ENCODE results near the gene RFC4. TPM values are rescaled to one million over a fixed set of nuclear protein-coding genes. Genes with fewer than 3 reads are reported as not detected.

The RFC4 gene
- total RNA-seq, 1 donor from 2014 or later = 36.3 TPM

DNA sequence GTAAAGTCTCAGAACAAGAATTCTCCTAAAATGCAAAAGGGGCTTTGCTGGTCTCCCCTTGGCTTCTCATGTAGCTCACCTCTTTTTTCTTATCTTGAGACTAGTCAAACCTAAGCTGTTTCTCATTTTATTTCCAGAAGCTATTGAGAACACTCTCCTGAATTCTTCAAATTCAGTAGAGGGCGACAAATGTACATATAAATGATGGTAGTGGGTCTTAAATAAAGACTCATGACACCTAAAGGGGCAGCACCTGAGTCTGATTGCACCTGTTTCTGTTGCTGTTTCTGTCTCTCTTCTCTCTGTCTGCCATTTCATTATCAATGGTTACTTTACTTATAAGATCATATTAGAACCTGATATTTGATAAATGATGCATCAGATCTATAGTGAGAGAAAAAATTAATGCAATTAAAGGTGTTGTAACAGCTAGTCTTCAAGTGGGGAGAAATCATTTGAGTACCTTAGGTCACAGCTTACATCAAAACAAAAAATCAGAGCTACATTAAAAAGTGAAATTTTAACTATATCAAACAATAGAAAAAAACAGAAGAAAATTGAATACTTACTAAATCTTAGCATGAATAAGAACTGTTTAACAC is 43.2 kb upstream of the RFC4 start:
- no peak overlapping the region for H3K4me3 Mint-ChIP-seq (ENCODE audit: unreplicated experiment)
- no peak for DNase-seq
- H3K27me3 Mint-ChIP-seq (ENCODE audit: unreplicated experiment) = no peaks in the 10 kb centered on the region
- H3K36me3 Mint-ChIP-seq (ENCODE audit: unreplicated experiment) = no peaks in the 10 kb centered on the region
- H3K27ac Mint-ChIP-seq (ENCODE audit: unreplicated experiment) = no peak overlapping the region
- TF ChIP-seq, protein P1, sequence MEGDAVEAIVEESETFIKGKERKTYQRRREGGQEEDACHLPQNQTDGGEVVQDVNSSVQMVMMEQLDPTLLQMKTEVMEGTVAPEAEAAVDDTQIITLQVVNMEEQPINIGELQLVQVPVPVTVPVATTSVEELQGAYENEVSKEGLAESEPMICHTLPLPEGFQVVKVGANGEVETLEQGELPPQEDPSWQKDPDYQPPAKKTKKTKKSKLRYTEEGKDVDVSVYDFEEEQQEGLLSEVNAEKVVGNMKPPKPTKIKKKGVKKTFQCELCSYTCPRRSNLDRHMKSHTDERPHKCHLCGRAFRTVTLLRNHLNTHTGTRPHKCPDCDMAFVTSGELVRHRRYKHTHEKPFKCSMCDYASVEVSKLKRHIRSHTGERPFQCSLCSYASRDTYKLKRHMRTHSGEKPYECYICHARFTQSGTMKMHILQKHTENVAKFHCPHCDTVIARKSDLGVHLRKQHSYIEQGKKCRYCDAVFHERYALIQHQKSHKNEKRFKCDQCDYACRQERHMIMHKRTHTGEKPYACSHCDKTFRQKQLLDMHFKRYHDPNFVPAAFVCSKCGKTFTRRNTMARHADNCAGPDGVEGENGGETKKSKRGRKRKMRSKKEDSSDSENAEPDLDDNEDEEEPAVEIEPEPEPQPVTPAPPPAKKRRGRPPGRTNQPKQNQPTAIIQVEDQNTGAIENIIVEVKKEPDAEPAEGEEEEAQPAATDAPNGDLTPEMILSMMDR (IDR thresholded peaks at IDR 0.05; ENCODE audit: partially characterized antibody, unreplicated experiment) = no peak
- H3K9me3 Mint-ChIP-seq (ENCODE audit: unreplicated experiment) = peaks cover 1% of the 10 kb centered on the region
- peaks cover 2% of the 10 kb centered on the region for H3K4me1 Mint-ChIP-seq (ENCODE audit: low read depth, unreplicated experiment)

DNA sequence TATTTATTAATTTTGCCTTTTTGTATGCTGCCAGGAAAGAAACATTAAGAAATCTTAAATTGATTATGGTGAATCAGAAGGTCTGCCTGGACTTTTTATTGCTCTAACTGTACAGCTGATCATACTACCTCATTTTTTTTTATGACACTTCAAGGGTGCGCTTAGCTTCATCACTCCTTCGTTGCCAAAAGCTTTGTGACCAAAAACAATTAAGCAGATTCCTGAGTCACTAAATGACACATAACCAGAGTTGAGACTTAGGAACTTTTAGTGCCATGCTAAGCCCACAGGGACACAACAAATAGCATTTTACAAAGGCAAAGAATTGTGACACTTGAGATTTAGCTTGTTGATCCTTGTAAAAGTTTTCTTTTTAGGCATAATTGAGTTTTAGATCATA is 41.2 kb upstream of the RFC4 start:
- H3K27ac Mint-ChIP-seq (ENCODE audit: unreplicated experiment) = no peak overlapping the region
- H3K27me3 Mint-ChIP-seq (ENCODE audit: unreplicated experiment) = no peaks in the 10 kb centered on the region
- TF ChIP-seq, protein P1 (IDR thresholded peaks at IDR 0.05; ENCODE audit: partially characterized antibody, unreplicated experiment) = no peak
- H3K4me3 Mint-ChIP-seq (ENCODE audit: unreplicated experiment) = no peak overlapping the region
- peaks cover 2% of the 10 kb centered on the region for H3K4me1 Mint-ChIP-seq (ENCODE audit: low read depth, unreplicated experiment)
- peaks cover 3% of the 10 kb centered on the region for H3K9me3 Mint-ChIP-seq (ENCODE audit: unreplicated experiment)
- H3K36me3 Mint-ChIP-seq (ENCODE audit: unreplicated experiment) = no peaks in the 10 kb centered on the region
- DNase-seq = no peak

DNA sequence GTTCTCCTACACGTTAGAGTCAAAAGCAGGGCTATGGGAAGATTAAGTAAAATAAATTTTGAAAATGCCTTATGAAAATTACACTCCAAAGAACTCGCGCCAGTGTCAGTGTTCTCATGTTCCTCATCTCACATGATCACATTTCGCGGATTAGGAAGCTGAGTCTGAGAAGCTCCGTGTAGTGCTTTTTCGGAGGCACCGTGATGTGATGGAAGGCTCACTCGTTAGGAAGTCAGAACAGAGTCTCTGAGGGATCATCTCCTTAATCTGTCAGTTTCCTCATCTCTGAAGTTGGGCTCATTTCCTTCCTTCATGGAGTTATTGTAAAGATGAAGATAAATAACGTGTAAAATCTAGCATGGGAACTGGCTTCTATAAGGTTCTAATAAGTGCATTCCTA is 39.5 kb upstream of the RFC4 start:
- H3K4me1 Mint-ChIP-seq (ENCODE audit: low read depth, unreplicated experiment) = peaks cover 2% of the 10 kb centered on the region
- no peak overlapping the region for H3K27ac Mint-ChIP-seq (ENCODE audit: unreplicated experiment)
- H3K27me3 Mint-ChIP-seq (ENCODE audit: unreplicated experiment) = no peaks in the 10 kb centered on the region
- no peak overlapping the region for H3K4me3 Mint-ChIP-seq (ENCODE audit: unreplicated experiment)
- peaks cover 4% of the 10 kb centered on the region for H3K9me3 Mint-ChIP-seq (ENCODE audit: unreplicated experiment)
- DNase-seq = no peak
- TF ChIP-seq, protein P1 (IDR thresholded peaks at IDR 0.05; ENCODE audit: partially characterized antibody, unreplicated experiment) = no peak
- no peaks in the 10 kb centered on the region for H3K36me3 Mint-ChIP-seq (ENCODE audit: unreplicated experiment)

DNA sequence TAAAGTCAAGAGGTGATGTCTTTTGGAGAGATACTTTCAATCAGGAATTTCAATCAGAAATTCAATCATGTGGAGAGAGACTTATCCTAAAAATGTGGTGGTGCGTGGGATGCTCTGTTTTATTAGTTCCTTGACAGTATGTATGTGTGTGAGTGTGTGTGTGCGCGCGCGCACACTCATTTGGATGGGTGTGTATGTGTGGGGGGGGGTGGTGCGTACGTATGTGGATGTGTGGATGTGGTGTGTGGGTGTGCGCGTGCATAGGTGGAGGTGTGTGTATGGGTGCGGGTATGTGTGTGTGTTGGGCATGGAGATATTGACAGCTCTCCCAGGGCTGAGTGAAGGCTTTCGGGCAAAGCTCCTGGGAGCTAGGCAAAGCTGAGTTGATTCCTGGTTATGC is 38.6 kb upstream of the RFC4 start:
- TF ChIP-seq, protein P1 (IDR thresholded peaks at IDR 0.05; ENCODE audit: partially characterized antibody, unreplicated experiment) = no peak
- Mint-ChIP-seq H3K4me3 (ENCODE audit: unreplicated experiment) (no peak overlapping the region), H3K9me3 (ENCODE audit: unreplicated experiment) (peaks cover 4% of the 10 kb centered on the region), H3K36me3 (ENCODE audit: unreplicated experiment) (no peaks in the 10 kb centered on the region), H3K27me3 (ENCODE audit: unreplicated experiment) (no peaks in the 10 kb centered on the region), H3K4me1 (ENCODE audit: low read depth, unreplicated experiment) (peaks cover 2% of the 10 kb centered on the region), H3K27ac (ENCODE audit: unreplicated experiment) (no peak overlapping the region)
- DNase-seq = no peak

DNA sequence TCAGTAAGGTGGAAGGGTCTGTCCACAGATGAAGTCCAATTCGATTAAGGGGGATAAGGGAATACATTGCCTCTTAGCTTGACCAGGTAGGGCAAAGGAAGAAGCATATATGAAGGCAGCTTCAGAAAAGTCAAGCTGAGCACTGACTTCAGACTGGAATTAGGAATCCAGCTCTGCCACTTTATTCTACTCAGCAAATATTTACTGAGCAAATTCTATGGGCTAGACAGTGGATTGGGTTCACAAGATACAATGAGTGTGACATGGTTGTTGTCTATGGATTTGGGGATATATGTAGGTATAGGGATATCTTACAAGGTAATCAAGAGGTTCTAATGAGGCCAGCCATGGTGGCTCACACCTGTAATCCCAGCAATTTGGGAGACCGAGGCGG is 36.8 kb upstream of the RFC4 start:
- Mint-ChIP-seq H3K4me3 (ENCODE audit: unreplicated experiment) (no peak overlapping the region), H3K9me3 (ENCODE audit: unreplicated experiment) (peaks cover 4% of the 10 kb centered on the region), H3K36me3 (ENCODE audit: unreplicated experiment) (no peaks in the 10 kb centered on the region), H3K27ac (ENCODE audit: unreplicated experiment) (no peak overlapping the region), H3K4me1 (ENCODE audit: low read depth, unreplicated experiment) (peaks cover 2% of the 10 kb centered on the region), H3K27me3 (ENCODE audit: unreplicated experiment) (no peaks in the 10 kb centered on the region)
- DNase-seq = no peak
- TF ChIP-seq, protein P1 (IDR thresholded peaks at IDR 0.05; ENCODE audit: partially characterized antibody, unreplicated experiment) = no peak

Data from glutamatergic neuron (in vitro differentiated cells).